ENCODE results near the gene LGALS13.

The LGALS13 gene

GRCh38 chr19:39602224-39602623 lies at the start of gene LGALS13:
Gene LGALS13, plus strand, starts transcription at chr19:39602524. Its CDS starts 45 bp downstream, at chr19:39602569.
- DNase-seq, result no peak

- no peak for DNase-seq
Observed at GRCh38 chr19:39553082-39553652, 49.2 kb upstream of the LGALS13 start.

GRCh38 chr19:39554701-39555311 lies 47.5 kb upstream of the LGALS13 start:
- no peak for DNase-seq

DNA sequence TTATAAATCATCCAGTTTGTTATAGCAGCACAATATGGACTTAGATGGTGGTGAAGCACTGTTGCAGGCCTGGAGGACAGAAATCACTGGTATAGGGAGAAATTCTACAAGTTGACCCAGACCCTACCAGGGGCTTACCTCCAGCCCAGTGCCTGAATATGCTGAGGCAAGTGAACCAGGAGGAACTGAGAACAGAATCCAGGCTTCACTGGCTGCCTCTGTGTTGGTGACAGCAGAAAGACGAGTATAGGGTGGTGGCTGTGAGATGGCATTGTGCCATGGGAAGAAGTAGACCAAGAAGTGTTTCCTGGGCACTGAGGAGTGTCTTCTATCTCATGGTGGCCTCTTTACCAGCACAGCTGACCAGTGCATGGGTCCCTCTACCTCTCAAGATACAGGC lies 46.4 kb upstream of the LGALS13 start:
- DNase-seq, result no peak

GRCh38 chr19:39557811-39558623 lies 44.3 kb upstream of the LGALS13 start:
- DNase-seq, result peak; percentile 55

- no peak for DNase-seq
Observed at GRCh38 chr19:39558624-39559117, 43.7 kb upstream of the LGALS13 start.

GRCh38 chr19:39563408-39563807 lies 38.9 kb upstream of the LGALS13 start:
- no peak for DNase-seq

- no peak for DNase-seq
Observed at GRCh38 chr19:39566064-39566463, 36.3 kb upstream of the LGALS13 start.

DNA sequence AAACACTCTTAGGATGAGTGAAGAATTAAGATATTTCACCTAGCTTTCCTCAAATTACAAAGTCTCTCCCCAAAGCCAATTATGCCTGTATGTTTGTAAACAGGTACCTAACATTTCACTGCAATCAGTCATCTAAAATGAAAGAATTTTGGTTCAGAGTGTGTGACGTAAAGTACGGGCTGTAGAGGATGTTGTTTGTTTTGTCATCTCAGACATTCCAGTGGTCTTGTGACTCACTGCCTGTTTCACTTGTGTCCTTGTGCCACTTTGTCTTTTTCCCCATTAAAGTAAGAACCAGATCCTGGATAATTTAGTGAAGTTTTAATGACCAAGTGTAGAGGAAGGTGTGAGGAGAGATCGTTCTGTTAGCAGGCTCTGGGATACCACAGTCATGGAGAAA lies 33.7 kb upstream of the LGALS13 start:
- no peak for DNase-seq

- no peak for DNase-seq
Observed at GRCh38 chr19:39582442-39582841, 19.9 kb upstream of the LGALS13 start.

DNA sequence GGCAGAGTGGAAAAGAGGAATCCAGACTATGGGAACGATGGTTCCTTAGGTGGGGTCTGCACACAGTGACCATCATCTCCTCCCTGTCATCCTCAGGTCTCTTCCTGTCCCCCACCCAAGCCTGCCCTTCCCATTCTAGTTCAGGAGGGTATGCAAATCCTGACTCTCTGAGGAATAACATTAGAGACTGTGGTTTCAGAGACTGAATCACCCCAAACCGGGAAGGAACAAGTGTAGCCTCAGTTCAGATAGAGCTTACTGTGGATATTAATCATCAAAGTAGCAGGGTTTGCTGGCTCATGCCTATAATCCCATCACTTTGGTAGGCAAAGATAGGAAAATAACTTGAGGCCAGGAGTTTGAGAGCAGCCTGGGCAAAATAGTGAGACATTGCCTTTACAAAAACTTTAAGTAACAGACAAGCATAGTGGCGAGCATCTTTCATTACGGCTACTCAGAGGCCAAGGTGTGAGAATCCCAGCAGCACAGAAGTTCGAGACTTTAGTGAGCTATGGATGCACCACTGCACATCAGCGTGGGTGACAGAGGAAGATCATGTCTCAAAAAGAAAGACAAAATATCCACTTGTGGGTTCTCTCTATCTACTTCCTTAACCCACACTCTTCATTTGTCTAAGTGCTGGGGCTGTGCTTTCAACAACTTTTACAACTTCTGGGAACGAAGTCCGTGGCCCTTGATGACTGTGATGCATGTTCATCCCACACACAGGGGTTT lies 19.3 kb upstream of the LGALS13 start:
- DNase-seq, result no peak

DNA sequence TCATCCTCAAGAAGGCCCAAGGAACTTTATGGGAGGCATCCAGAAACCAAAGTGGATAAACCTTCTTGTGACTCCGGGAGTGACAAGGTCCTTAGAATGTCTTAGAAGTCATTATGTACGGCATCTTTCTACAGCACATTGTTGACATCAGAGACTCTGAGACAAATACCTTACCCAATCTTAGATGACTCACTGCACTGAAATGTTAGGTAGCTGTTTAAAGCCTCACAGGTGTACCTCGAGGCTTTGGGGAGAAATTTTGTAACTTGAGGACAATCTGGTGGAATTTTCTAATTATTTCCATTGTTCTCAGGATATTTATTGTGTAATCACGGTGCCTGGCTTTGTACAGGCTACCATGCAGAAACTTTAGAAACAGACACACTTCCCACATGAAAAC lies 14.8 kb upstream of the LGALS13 start:
- no peak for DNase-seq

- no peak for DNase-seq
Observed at GRCh38 chr19:39588066-39588465, 14.3 kb upstream of the LGALS13 start.

GRCh38 chr19:39590265-39590664 lies 12.1 kb upstream of the LGALS13 start:
- no peak for DNase-seq

GRCh38 chr19:39592381-39592780 lies 9.9 kb upstream of the LGALS13 start:
- no peak for DNase-seq

- no peak for DNase-seq
Observed at GRCh38 chr19:39595950-39596349, 6.4 kb upstream of the LGALS13 start.

- no peak for DNase-seq
Observed at GRCh38 chr19:39596911-39597310, 5.4 kb upstream of the LGALS13 start.

- no peak for DNase-seq
Observed at GRCh38 chr19:39599116-39599515, 3.2 kb upstream of the LGALS13 start.

- DNase-seq, result no peak
Observed at GRCh38 chr19:39603825-39604224, 1.5 kb downstream of the LGALS13 start.

GRCh38 chr19:39607021-39607420 lies 4.7 kb downstream of the LGALS13 start:
- no peak for DNase-seq

- no peak for DNase-seq
Observed at GRCh38 chr19:39607561-39607960, 5.2 kb downstream of the LGALS13 start.

DNA sequence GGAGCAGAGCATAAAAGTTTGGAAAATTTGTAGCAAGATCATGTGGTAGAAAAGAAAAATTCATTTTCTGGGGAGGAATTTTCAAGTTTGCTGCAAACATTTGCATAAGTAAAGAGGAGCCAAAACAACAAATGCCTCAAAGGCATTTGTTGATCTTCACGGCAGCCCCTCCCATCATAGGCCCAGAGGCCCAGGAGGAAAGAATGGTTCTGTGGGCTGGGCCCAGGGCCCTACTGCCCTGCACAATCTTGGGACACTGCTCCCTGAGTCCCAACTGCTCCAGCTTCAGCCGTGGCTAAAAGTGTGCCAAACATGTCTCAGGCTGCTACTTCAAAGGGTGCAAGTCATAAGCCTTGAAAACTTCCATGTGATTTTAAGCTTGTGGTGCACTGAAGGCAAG lies 11.3 kb downstream of the LGALS13 start:
- DNase-seq, result no peak

DNA sequence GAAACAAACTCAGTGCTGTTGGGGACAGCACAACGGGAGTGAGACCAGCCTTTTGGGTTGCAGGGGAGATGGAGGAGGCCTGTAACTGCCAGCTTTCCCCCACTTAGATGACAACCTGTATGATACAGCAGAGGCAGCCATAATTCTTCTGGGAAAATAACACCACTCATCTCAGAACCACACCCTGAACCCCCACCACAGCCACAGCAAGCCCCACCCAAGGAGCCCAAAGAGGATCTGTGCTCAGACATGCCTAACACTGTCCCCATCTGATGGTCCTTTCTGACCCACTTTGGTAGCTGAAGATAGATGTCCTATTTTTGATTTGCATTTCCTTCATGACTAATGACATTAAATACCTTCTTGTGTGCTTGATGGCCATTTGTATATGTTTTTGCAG lies 15.4 kb downstream of the LGALS13 start:
- DNase-seq, result no peak
